ENCODE measurements around the gene PRKAR2A. TPM values are rescaled to one million over a fixed set of nuclear protein-coding genes. Genes with fewer than 3 reads are reported as not detected.

PRKAR2A gene
- total RNA-seq, 1 experiment from 2014 or later = 85.4 TPM

DNA sequence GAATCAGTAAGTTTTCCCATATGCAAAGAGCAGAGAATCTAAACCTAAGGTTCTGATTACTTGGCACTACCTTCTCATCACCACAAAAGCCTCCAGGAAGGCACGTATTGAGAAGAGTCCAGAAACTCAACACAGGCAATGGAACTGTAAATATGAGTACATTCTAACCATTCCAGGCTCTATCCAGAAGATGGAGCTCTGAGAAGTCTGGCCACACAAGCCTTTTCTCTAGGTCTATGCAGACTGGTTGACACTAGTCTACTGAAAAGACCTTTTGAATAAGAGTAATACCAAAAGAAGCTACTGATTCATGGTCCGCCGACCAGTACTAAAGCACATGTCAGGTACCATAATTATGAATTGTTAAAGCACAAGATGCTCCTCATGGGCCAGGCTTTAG is 149.7 kb downstream of the PRKAR2A start:
- ChIA-PET CTCF (no interaction called here), POLR2A (no interaction called here)
- peaks cover 7% of the 10 kb centered on the region; the same call in 1 of the 2 replicates for H3K4me1 ChIP-seq (ENCODE audit: control insufficient read depth, insufficient read depth, low read length)
- intact Hi-C loops (cut with micrococcal nuclease; ENCODE audit: unreplicated experiment) (no loop called here), in situ Hi-C loops (cut with HindIII; ENCODE audit: low pct_unique_long_range_greater_than_20kb, low sequenced_read_pairs) (no loop called here)
- H3K27me3 ChIP-seq (ENCODE audit: control insufficient read depth, insufficient read depth, low read length) = no peaks in the 10 kb centered on the region
- TF ChIP-seq TCF7L2 (IDR thresholded peaks at IDR 0.05; ENCODE audit: low read depth, low read length) (no peak), SIN3A (IDR thresholded peaks at IDR 0.05; ENCODE audit: borderline replicate concordance, insufficient read depth, low read depth, low read length) (no peak), CTCF (IDR thresholded peaks at IDR 0.05) (no peak), POLR2AphosphoS5 (IDR thresholded peaks at IDR 0.05; ENCODE audit: low read depth, low read length) (no peak)
- TF ChIP-seq, protein P1, sequence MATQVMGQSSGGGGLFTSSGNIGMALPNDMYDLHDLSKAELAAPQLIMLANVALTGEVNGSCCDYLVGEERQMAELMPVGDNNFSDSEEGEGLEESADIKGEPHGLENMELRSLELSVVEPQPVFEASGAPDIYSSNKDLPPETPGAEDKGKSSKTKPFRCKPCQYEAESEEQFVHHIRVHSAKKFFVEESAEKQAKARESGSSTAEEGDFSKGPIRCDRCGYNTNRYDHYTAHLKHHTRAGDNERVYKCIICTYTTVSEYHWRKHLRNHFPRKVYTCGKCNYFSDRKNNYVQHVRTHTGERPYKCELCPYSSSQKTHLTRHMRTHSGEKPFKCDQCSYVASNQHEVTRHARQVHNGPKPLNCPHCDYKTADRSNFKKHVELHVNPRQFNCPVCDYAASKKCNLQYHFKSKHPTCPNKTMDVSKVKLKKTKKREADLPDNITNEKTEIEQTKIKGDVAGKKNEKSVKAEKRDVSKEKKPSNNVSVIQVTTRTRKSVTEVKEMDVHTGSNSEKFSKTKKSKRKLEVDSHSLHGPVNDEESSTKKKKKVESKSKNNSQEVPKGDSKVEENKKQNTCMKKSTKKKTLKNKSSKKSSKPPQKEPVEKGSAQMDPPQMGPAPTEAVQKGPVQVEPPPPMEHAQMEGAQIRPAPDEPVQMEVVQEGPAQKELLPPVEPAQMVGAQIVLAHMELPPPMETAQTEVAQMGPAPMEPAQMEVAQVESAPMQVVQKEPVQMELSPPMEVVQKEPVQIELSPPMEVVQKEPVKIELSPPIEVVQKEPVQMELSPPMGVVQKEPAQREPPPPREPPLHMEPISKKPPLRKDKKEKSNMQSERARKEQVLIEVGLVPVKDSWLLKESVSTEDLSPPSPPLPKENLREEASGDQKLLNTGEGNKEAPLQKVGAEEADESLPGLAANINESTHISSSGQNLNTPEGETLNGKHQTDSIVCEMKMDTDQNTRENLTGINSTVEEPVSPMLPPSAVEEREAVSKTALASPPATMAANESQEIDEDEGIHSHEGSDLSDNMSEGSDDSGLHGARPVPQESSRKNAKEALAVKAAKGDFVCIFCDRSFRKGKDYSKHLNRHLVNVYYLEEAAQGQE (IDR thresholded peaks at IDR 0.05; ENCODE audit: insufficient read depth in 1 of 2, low read depth in 2 of 2, low read length in 1 of 2) = no peak
- no peak overlapping the region for H3K4me3 ChIP-seq (ENCODE audit: low read depth in 2 of 2, low read length in 2 of 2)
- no peak for ATAC-seq
- peaks cover 21% of the 10 kb centered on the region for H3K36me3 ChIP-seq (ENCODE audit: control insufficient read depth, insufficient read depth, low read length)
- no TSS peak for BruUV-seq (replicated peaks)
- no peak for DNase-seq (ENCODE audit: low read depth, low spot score)
- no peaks in the 10 kb centered on the region for H3K9me3 ChIP-seq (ENCODE audit: control insufficient read depth, insufficient read depth, low read depth, low read length)
- no peak overlapping the region for H3K27ac ChIP-seq (ENCODE audit: low read length)

DNA sequence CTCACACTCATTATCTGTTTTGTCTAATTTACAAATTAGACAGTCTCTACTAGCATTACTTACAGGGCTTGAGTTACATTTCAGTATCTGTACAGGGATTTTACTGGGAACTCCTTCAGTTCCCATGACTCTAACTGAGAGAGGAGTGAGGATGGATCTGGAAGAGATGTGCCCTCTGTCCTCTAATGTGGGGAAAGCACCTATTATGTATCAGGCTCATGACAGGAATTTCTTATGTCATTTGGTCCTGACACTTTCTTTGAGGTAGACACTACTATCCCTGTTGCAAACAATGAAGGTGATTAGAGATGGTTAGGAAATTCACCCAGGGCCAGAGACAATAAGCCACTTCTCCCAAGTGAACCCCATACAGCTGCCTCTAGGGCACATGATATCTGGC is 151.1 kb downstream of the PRKAR2A start:
- in situ Hi-C loops (cut with HindIII; ENCODE audit: low pct_unique_long_range_greater_than_20kb, low sequenced_read_pairs) (no loop called here), intact Hi-C loops (cut with micrococcal nuclease; ENCODE audit: unreplicated experiment) (no loop called here)
- TF ChIP-seq POLR2AphosphoS5 (IDR thresholded peaks at IDR 0.05; ENCODE audit: low read depth, low read length) = no peak
- no peak for TF ChIP-seq TCF7L2 (IDR thresholded peaks at IDR 0.05; ENCODE audit: low read depth, low read length)
- no peak for TF ChIP-seq CTCF (IDR thresholded peaks at IDR 0.05)
- TF ChIP-seq SIN3A (IDR thresholded peaks at IDR 0.05; ENCODE audit: borderline replicate concordance, insufficient read depth, low read depth, low read length) = no peak
- TF ChIP-seq, protein P1 (IDR thresholded peaks at IDR 0.05; ENCODE audit: insufficient read depth in 1 of 2, low read depth in 2 of 2, low read length in 1 of 2) = no peak
- no peak for DNase-seq (ENCODE audit: low read depth, low spot score)
- Histone ChIP-seq H3K4me3 (ENCODE audit: low read depth in 2 of 2, low read length in 2 of 2) (no peak overlapping the region), H3K27ac (ENCODE audit: low read length) (no peak overlapping the region), H3K9me3 (ENCODE audit: control insufficient read depth, insufficient read depth, low read depth, low read length) (no peaks in the 10 kb centered on the region), H3K27me3 (ENCODE audit: control insufficient read depth, insufficient read depth, low read length) (no peaks in the 10 kb centered on the region), H3K4me1 (ENCODE audit: control insufficient read depth, insufficient read depth, low read length) (peaks cover 7% of the 10 kb centered on the region; the same call in 1 of the 2 replicates), H3K36me3 (ENCODE audit: control insufficient read depth, insufficient read depth, low read length) (peaks cover 27% of the 10 kb centered on the region)
- ATAC-seq = no peak
- ChIA-PET CTCF (no interaction called here), POLR2A (no interaction called here)
- no TSS peak for BruUV-seq (replicated peaks)

Other genes starting within 250 kb of the PRKAR2A start
- gene UQCRC1, start 238.2 kb downstream of the PRKAR2A start, total RNA-seq (2021; ENCODE audit: unreplicated experiment) = 227 TPM
- not detected for gene TMEM89, start 226.1 kb downstream of the PRKAR2A start, total RNA-seq (2021; ENCODE audit: unreplicated experiment)
- 36.3 TPM for gene SLC26A6, start 212.4 kb downstream of the PRKAR2A start, total RNA-seq (2021; ENCODE audit: unreplicated experiment)
- gene CELSR3, start 185.0 kb downstream of the PRKAR2A start, total RNA-seq (2021; ENCODE audit: unreplicated experiment) = 7.7 TPM
- 26.8 TPM for gene NCKIPSD, start 162.0 kb downstream of the PRKAR2A start, total RNA-seq (2021; ENCODE audit: unreplicated experiment)
- gene IP6K2, start 130.7 kb downstream of the PRKAR2A start, total RNA-seq (2021; ENCODE audit: unreplicated experiment) = 50.2 TPM
- 12.2 TPM for gene SLC25A20, start 51.0 kb upstream of the PRKAR2A start, total RNA-seq (2021; ENCODE audit: unreplicated experiment)
- gene ARIH2, start 71.0 kb upstream of the PRKAR2A start, total RNA-seq (2021; ENCODE audit: unreplicated experiment) = 77.0 TPM
- gene P4HTM, start 142.4 kb upstream of the PRKAR2A start, total RNA-seq (2021; ENCODE audit: unreplicated experiment) = 28.3 TPM
- gene WDR6, start 159.5 kb upstream of the PRKAR2A start, total RNA-seq (2021; ENCODE audit: unreplicated experiment) = 142 TPM
- 22.5 TPM for gene DALRD3, start 170.7 kb upstream of the PRKAR2A start, total RNA-seq (2021; ENCODE audit: unreplicated experiment)
- 101 TPM for gene NDUFAF3, start 174.2 kb upstream of the PRKAR2A start, total RNA-seq (2021; ENCODE audit: unreplicated experiment)
- 149 TPM for gene IMPDH2, start 181.5 kb upstream of the PRKAR2A start, total RNA-seq (2021; ENCODE audit: unreplicated experiment)
- 79.9 TPM for gene QRICH1, start 246.2 kb upstream of the PRKAR2A start, total RNA-seq (2021; ENCODE audit: unreplicated experiment)

All from Panc1 (cell line).